ENCODE data around the gene ZMYM4.

Gene ZMYM4

GRCh38 chr1:35298464-35298863 lies 30.0 kb downstream of the ZMYM4 start:
- peak; percentile 30 for DNase-seq
- H3K27ac Mint-ChIP-seq, result peak overlapping the region; percentile 79
- peaks cover 71% of the 10 kb centered on the region for H3K36me3 Mint-ChIP-seq (ENCODE audit: low read depth)
- H3K27me3 Mint-ChIP-seq (ENCODE audit: low read depth, poor library complexity), result no peaks in the 10 kb centered on the region
- H3K4me3 Mint-ChIP-seq, result no peak overlapping the region
- peaks cover 13% of the 10 kb centered on the region for H3K4me1 Mint-ChIP-seq
- no peaks in the 10 kb centered on the region for H3K9me3 Mint-ChIP-seq
- TF ChIP-seq CTCF (IDR thresholded peaks at IDR 0.05), result no peak

- H3K4me3 Mint-ChIP-seq, result no peak overlapping the region
- H3K27me3 Mint-ChIP-seq (ENCODE audit: low read depth, poor library complexity), result no peaks in the 10 kb centered on the region
- DNase-seq, result no peak
- no peaks in the 10 kb centered on the region for H3K9me3 Mint-ChIP-seq
- TF ChIP-seq CTCF (IDR thresholded peaks at IDR 0.05), result no peak
- peaks cover 24% of the 10 kb centered on the region for H3K4me1 Mint-ChIP-seq
- no peak overlapping the region for H3K27ac Mint-ChIP-seq
- peaks cover 64% of the 10 kb centered on the region for H3K36me3 Mint-ChIP-seq (ENCODE audit: low read depth)
Measured at GRCh38 chr1:35300376-35300775, 31.9 kb downstream of the ZMYM4 start.

- Mint-ChIP-seq H3K4me1 (peaks cover 30% of the 10 kb centered on the region), H3K27me3 (ENCODE audit: low read depth, poor library complexity) (no peaks in the 10 kb centered on the region), H3K36me3 (ENCODE audit: low read depth) (peaks cover 63% of the 10 kb centered on the region), H3K4me3 (no peak overlapping the region), H3K27ac (peak overlapping the region; percentile 83), H3K9me3 (no peaks in the 10 kb centered on the region)
- DNase-seq, result no peak
- TF ChIP-seq CTCF (IDR thresholded peaks at IDR 0.05), result no peak
Measured at GRCh38 chr1:35301674-35302392, 33.3 kb downstream of the ZMYM4 start.

- peak overlapping the region; percentile 90 for H3K27ac Mint-ChIP-seq
- H3K27me3 Mint-ChIP-seq (ENCODE audit: low read depth, poor library complexity), result no peaks in the 10 kb centered on the region
- no peaks in the 10 kb centered on the region for H3K9me3 Mint-ChIP-seq
- H3K36me3 Mint-ChIP-seq (ENCODE audit: low read depth), result peaks cover 68% of the 10 kb centered on the region
- H3K4me1 Mint-ChIP-seq, result peaks cover 17% of the 10 kb centered on the region
- H3K4me3 Mint-ChIP-seq, result no peak overlapping the region
- no peak for DNase-seq
- TF ChIP-seq CTCF (IDR thresholded peaks at IDR 0.05), result no peak
Measured at GRCh38 chr1:35305383-35305782, 36.9 kb downstream of the ZMYM4 start.

GRCh38 chr1:35315649-35316048 lies 47.1 kb downstream of the ZMYM4 start:
- peaks cover 4% of the 10 kb centered on the region for H3K9me3 Mint-ChIP-seq
- TF ChIP-seq CTCF (IDR thresholded peaks at IDR 0.05), result no peak

GRCh38 chr1:35316264-35316663 lies 47.8 kb downstream of the ZMYM4 start:
- no peak for DNase-seq
- H3K36me3 Mint-ChIP-seq (ENCODE audit: low read depth), result peaks cover 45% of the 10 kb centered on the region
- no peak overlapping the region for H3K4me3 Mint-ChIP-seq
- TF ChIP-seq CTCF (IDR thresholded peaks at IDR 0.05), result no peak
- no peak overlapping the region for H3K27ac Mint-ChIP-seq
- H3K9me3 Mint-ChIP-seq, result peaks cover 4% of the 10 kb centered on the region
- peaks cover 4% of the 10 kb centered on the region for H3K27me3 Mint-ChIP-seq (ENCODE audit: low read depth, poor library complexity)
- no peaks in the 10 kb centered on the region for H3K4me1 Mint-ChIP-seq

More at GRCh38 chr1:35315649-35316048, 47.1 kb downstream of the ZMYM4 start:
- no peaks in the 10 kb centered on the region for H3K4me1 Mint-ChIP-seq
- H3K36me3 Mint-ChIP-seq (ENCODE audit: low read depth), result peaks cover 47% of the 10 kb centered on the region
- no peak overlapping the region for H3K4me3 Mint-ChIP-seq
- H3K27me3 Mint-ChIP-seq (ENCODE audit: low read depth, poor library complexity), result peaks cover 4% of the 10 kb centered on the region
- no peak overlapping the region for H3K27ac Mint-ChIP-seq
- DNase-seq, result no peak
